NB4 (cell line): ENCODE data around the gene KIF3A.

Source experiments
- DNase-seq: peaks from one replicate; pipeline ENCODE4 v3.0.0; 2010; ENCODE audit warnings: low read depth
- H3K4me3 ChIP-seq: one replicate; pipeline ENCODE4 v1.5.1; 2011; ENCODE audit warnings: mild to moderate bottlenecking, low read depth, low read length, moderate library complexity
- MYC ChIP-seq: IDR thresholded peaks from 2 replicates; pipeline ENCODE4 v1.6.1; 2011; ENCODE audit warnings: low read depth, low read length
- POLR2A ChIP-seq: IDR thresholded peaks from 2 replicates; pipeline ENCODE4 v1.6.1; 2011; ENCODE audit warnings: mild to moderate bottlenecking; ENCODE audit not compliant: insufficient read length; ENCODE audit errors: extremely low read depth
- TF ChIP-seq, protein P1 (sequence below): IDR thresholded peaks from one replicate; pipeline ENCODE4 v1.5.1; 2012; ENCODE audit warnings: low read depth, low read length
- TF ChIP-seq, protein P2 (sequence below): IDR thresholded peaks from 2 replicates; pipeline ENCODE4 v1.6.1; 2011; ENCODE audit warnings: low read depth, low read length

Gene KIF3A

DNA sequence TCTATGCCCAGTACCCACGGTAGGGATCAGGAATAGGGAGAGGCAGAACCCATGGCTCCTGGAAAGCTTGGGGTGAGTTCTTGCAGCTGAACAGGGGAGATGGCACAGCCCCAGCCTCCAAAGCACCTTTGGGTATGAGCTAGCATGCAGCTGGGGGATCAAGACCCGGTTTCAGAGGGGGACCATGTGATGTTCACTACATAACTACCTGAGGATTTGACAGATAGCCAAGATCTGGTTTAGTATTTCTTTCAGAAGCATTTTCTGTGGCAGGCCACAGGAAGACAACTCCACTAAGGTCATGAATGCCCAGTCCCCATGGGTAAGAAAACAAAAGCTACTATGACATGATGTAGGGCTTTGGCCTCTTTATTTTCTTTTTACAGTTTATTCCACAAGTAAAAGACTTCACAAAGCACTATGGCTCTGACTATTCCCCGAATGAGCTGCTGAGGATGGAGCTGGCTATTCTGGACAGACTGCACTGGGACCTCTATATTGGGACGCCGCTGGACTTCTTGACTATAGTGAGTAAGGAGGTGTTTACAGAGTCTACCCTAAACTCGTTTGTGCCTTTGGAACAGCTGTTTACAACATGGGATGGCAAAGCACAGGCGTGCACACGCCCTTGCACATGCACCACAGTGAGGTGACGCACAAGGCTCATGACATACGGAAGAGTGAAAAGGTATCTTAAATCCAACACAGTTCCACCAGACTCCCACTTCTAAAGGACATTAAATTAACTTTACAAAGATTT is 13.3 kb upstream of the KIF3A start:
- TF ChIP-seq POLR2A (no peak), MYC (no peak)
- TF ChIP-seq, protein P1, sequence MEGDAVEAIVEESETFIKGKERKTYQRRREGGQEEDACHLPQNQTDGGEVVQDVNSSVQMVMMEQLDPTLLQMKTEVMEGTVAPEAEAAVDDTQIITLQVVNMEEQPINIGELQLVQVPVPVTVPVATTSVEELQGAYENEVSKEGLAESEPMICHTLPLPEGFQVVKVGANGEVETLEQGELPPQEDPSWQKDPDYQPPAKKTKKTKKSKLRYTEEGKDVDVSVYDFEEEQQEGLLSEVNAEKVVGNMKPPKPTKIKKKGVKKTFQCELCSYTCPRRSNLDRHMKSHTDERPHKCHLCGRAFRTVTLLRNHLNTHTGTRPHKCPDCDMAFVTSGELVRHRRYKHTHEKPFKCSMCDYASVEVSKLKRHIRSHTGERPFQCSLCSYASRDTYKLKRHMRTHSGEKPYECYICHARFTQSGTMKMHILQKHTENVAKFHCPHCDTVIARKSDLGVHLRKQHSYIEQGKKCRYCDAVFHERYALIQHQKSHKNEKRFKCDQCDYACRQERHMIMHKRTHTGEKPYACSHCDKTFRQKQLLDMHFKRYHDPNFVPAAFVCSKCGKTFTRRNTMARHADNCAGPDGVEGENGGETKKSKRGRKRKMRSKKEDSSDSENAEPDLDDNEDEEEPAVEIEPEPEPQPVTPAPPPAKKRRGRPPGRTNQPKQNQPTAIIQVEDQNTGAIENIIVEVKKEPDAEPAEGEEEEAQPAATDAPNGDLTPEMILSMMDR, result no peak
- TF ChIP-seq, protein P2, sequence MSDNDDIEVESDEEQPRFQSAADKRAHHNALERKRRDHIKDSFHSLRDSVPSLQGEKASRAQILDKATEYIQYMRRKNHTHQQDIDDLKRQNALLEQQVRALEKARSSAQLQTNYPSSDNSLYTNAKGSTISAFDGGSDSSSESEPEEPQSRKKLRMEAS, result no peak
- DNase-seq, result no peak

DNA sequence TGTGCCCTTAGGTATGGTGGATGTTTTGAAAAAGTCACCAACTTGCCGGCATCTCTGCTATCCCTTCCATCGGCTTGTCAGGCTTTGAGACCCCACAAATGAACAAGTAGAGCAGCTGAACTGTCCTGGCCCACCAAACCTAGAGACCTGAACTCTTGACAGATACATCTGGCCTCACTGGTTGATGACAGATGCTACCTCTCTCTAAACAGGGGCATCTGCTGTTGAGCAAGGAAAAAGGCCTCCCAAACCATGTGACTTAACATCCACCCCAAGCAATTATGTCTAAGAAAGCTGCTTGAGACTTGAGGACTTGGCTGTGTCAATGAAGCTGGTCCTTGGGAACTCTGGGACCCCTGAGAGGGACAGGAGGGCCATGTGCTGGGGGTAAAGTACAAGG is 12.2 kb upstream of the KIF3A start:
- TF ChIP-seq MYC (no peak), POLR2A (no peak)
- TF ChIP-seq, protein P2, result no peak
- TF ChIP-seq, protein P1, result no peak
- no peak for DNase-seq
- no peak overlapping the region for H3K4me3 ChIP-seq

More for the DNA sequence above, 13.3 kb upstream of the KIF3A start:
- no peak overlapping the region for H3K4me3 ChIP-seq

DNA sequence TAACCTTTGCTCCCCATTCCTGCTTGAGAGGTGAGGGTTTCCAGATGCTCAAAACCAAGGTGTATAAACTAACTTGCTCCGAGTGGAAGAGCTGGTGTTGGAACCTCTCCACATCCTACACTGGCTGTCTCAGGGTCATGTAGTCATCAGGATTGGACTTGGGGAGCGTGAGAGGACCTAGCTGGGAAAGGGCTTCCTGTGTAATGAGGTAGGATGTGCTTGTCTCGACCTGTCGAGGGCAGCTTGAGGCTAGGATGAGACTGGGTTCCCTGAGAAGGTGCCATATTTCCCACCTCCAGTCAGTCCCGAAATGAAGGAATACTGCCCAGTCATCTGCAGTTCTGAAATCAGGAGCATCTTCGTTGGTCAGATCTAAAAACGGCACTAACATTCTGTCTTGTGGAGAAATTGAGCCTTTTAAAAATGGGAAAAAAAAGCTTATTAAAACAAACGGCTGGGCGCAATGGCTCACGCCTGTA is 11.2 kb upstream of the KIF3A start:
- TF ChIP-seq POLR2A (no peak), MYC (no peak)
- TF ChIP-seq, protein P2, result no peak
- TF ChIP-seq, protein P1, result no peak
- no peak for DNase-seq

DNA sequence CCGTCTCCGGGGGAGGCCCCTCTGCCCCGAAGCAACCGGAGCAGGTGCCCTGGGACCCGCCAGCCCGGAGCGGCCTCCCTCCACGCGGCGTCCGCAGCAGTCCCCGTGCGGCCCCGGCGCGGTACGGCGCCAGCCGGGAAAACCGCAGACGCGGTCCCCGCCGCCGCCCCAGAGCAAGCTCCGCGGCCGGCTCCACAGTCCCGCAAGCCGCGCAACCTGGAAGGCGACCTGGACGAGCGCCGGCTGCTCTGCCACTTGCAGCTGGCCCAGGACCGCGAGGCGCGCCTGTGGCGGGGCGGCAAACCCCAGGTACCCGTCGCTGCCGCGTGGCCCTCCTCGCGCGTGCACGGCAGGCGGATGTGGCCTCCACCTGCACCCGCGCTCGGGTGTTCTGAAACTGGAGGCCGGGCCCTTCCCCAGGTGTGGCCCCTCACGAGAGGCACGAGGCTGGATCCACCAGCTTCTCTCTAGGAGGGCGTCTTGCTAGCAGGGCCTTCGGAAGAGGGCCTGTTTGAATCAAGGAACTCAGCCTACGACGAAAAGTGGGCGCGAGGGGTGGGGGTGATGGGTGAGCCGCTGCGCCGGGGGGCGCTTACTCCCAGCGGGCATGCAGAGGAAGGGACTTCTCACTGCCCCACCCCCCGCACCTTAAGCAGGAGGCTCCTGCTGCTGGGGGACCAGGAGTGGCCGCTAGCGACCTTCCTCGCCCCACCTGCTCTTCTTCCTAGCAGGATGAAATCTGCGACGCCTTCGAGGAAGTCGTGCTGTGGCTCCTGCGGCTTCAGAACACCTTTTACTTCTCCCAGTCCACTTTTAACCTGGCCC is 10.5 kb upstream of the KIF3A start:
- no peak overlapping the region for H3K4me3 ChIP-seq
- DNase-seq, result no peak
- no peak for TF ChIP-seq MYC
- TF ChIP-seq, protein P2, result no peak
- TF ChIP-seq, protein P1, result no peak
- no peak for TF ChIP-seq POLR2A

More for the DNA sequence above, 11.2 kb upstream of the KIF3A start:
- H3K4me3 ChIP-seq, result no peak overlapping the region

DNA sequence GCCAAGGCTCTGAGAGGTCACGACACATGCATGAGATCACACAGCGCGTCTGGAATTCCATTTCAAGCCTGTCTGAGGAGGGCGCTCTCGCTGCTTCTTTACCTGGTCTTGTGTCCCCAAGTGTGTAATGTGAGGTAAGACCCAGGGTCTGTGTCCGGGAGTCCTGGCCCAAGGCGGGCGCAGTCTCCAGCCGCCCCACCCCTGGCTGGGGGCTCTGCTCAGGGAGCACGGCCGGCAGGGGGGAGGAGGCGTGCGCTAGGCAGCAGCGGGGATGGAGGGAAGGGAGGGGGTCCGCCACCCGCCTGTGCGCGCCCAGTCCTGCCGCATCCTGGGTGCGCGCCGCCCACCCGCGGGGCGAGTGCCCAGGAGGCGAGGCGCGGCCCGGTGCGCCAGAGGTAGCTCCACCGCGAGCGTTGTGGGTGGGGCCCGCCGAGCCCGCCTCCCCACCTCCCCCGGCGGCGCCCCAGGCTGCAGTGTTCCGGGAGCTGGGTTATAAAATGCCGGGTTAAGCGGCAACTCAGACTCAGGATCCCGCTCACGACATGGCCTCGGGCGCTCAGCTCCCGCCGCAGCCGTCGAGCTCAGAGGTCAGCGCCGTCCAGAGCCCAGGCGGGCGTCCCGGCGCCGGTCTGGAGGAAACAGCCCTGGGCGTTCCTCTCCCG is 9.7 kb upstream of the KIF3A start, which contains the start of gene CCNI2:
CCNI2 (plus strand) TSS at position 473 of the 662 bp plus-strand sequence; CDS start at position 543, 70 bp downstream.
- peak within 1 kb of the TSS; percentile 32 for H3K4me3 ChIP-seq
- DNase-seq, result peak; percentile 41

More for the DNA sequence above, 9.7 kb upstream of the KIF3A start, which contains the start of gene CCNI2:
- no peak for TF ChIP-seq MYC
- TF ChIP-seq, protein P2, result no peak
- TF ChIP-seq POLR2A, result no peak
